Activated naive CD4-positive, alpha-beta T cell treated with anti-CD3 and anti-CD28 coated beads, Interleukin-2, amount 50 U/mL, for 72 hours (primary cell): ENCODE data around the gene ZFYVE27. TPM values are rescaled to one million over a fixed set of nuclear protein-coding genes. Genes with fewer than 3 reads are reported as not detected.
A peak's percentile ranks its signal among the peaks of the same experiment; 100 is the strongest.

Experiments used
- ATAC-seq, 2 donors: fragments of 150-1000 bp; cut with Tn5 transposase; 2 replicates each; pipeline ENCODE4 v1.10.0; 2021; ENCODE audit warnings: mild to moderate bottlenecking in 2 of 2, moderate library complexity in 2 of 2
- DNase-seq, 2 donors: peaks; one replicate each; pipeline ENCODE4 v3.0.0; 2021 to 2022; ENCODE audit warnings: low spot score in 2 of 2
- H3K27ac Mint-ChIP-seq, 2 donors: one replicate each; pipeline ENCODE4 v1.8.0; 2022; ENCODE audit warnings: mild to moderate bottlenecking in 2 of 2, mixed read lengths in 2 of 2
- H3K36me3 Mint-ChIP-seq, 2 donors: one replicate each; pipeline ENCODE4 v1.8.0; 2022; ENCODE audit warnings: mixed read lengths in 2 of 2
- H3K9me3 Mint-ChIP-seq, 2 donors: one replicate each; pipeline ENCODE4 v1.8.0; 2022; ENCODE audit warnings: mixed read lengths in 2 of 2
- total RNA-seq, 2 donors: library from RNA; stranded (reverse); gene quantifications; one replicate each; pipeline ENCODE4 v1.2.3, GENCODE V29; 2022

ZFYVE27 gene
- total RNA-seq, 2 donors from 2014 or later, result 28.0 to 29.3 TPM

- ATAC-seq, result peak; percentile 77 to 82
Measured at GRCh38 chr10:97759158-97759887, 22.4 kb downstream of the ZFYVE27 start.

GRCh38 chr10:97759946-97760345 lies 23.0 kb downstream of the ZFYVE27 start:
- DNase-seq, result no peak
- no peak for ATAC-seq
- Mint-ChIP-seq H3K36me3 (peaks cover 0 to 9% of the 10 kb centered on the region in 2 donors), H3K27ac (peak overlapping the region in 1 of 2 donors; percentile 53), H3K9me3 (no peaks in the 10 kb centered on the region)

More at GRCh38 chr10:97759158-97759887, 22.4 kb downstream of the ZFYVE27 start:
- DNase-seq, result peak in 1 of 2 donors; percentile 61
- H3K9me3 Mint-ChIP-seq, result no peaks in the 10 kb centered on the region
- H3K27ac Mint-ChIP-seq, result no peak overlapping the region
- peaks cover 0 to 14% of the 10 kb centered on the region in 2 donors for H3K36me3 Mint-ChIP-seq

GRCh38 chr10:97760461-97761257 lies 23.7 kb downstream of the ZFYVE27 start:
- Mint-ChIP-seq H3K9me3 (no peaks in the 10 kb centered on the region), H3K27ac (peak overlapping the region in 1 of 2 donors; percentile 53), H3K36me3 (peaks cover 0 to 5% of the 10 kb centered on the region in 2 donors)
- DNase-seq (no peak), ATAC-seq (no peak)

GRCh38 chr10:97761331-97761865 lies 24.5 kb downstream of the ZFYVE27 start:
- ATAC-seq, result no peak
- no peaks in the 10 kb centered on the region for H3K9me3 Mint-ChIP-seq
- peak overlapping the region in 1 of 2 donors; percentile 53 for H3K27ac Mint-ChIP-seq
- DNase-seq, result no peak
- peaks cover 0 to 5% of the 10 kb centered on the region in 2 donors for H3K36me3 Mint-ChIP-seq

GRCh38 chr10:97762056-97762455 lies 25.1 kb downstream of the ZFYVE27 start:
- DNase-seq, result no peak
- no peak for ATAC-seq
- Mint-ChIP-seq H3K27ac (no peak overlapping the region), H3K36me3 (peaks cover 0 to 5% of the 10 kb centered on the region in 2 donors), H3K9me3 (no peaks in the 10 kb centered on the region)

GRCh38 chr10:97762816-97763215 lies 25.9 kb downstream of the ZFYVE27 start:
- Mint-ChIP-seq H3K27ac (no peak overlapping the region), H3K36me3 (peaks cover 0 to 5% of the 10 kb centered on the region in 2 donors), H3K9me3 (no peaks in the 10 kb centered on the region)
- no peak for ATAC-seq
- no peak for DNase-seq

GRCh38 chr10:97763411-97763810 lies 26.5 kb downstream of the ZFYVE27 start:
- no peak for ATAC-seq
- Mint-ChIP-seq H3K36me3 (peaks cover 0 to 5% of the 10 kb centered on the region in 2 donors), H3K27ac (no peak overlapping the region), H3K9me3 (no peaks in the 10 kb centered on the region)
- DNase-seq, result no peak

- no peaks in the 10 kb centered on the region for H3K9me3 Mint-ChIP-seq
- H3K36me3 Mint-ChIP-seq, result peaks cover 0 to 5% of the 10 kb centered on the region in 2 donors
- H3K27ac Mint-ChIP-seq, result no peak overlapping the region
- ATAC-seq, result no peak
- DNase-seq, result no peak
Measured at GRCh38 chr10:97763947-97764346, 27.0 kb downstream of the ZFYVE27 start.

GRCh38 chr10:97764519-97764931 lies 27.6 kb downstream of the ZFYVE27 start:
- peak overlapping the region in 1 of 2 donors; percentile 89 for H3K27ac Mint-ChIP-seq
- H3K36me3 Mint-ChIP-seq, result peaks cover 0 to 5% of the 10 kb centered on the region in 2 donors
- DNase-seq (no peak), ATAC-seq (no peak)
- H3K9me3 Mint-ChIP-seq, result no peaks in the 10 kb centered on the region

- ATAC-seq, result no peak
- H3K27ac Mint-ChIP-seq, result no peak overlapping the region
Measured at GRCh38 chr10:97765201-97765600, 28.3 kb downstream of the ZFYVE27 start.

GRCh38 chr10:97766106-97766810 lies 29.3 kb downstream of the ZFYVE27 start:
- no peak for DNase-seq
- Mint-ChIP-seq H3K27ac (no peak overlapping the region), H3K36me3 (peaks cover 0 to 5% of the 10 kb centered on the region in 2 donors), H3K9me3 (no peaks in the 10 kb centered on the region)
- ATAC-seq, result no peak

More at GRCh38 chr10:97765201-97765600, 28.3 kb downstream of the ZFYVE27 start:
- DNase-seq, result no peak
- H3K36me3 Mint-ChIP-seq, result peaks cover 0 to 5% of the 10 kb centered on the region in 2 donors
- H3K9me3 Mint-ChIP-seq, result no peaks in the 10 kb centered on the region

- no peak for DNase-seq
- no peak for ATAC-seq
- no peaks in the 10 kb centered on the region for H3K9me3 Mint-ChIP-seq
- H3K36me3 Mint-ChIP-seq, result peaks cover 0 to 3% of the 10 kb centered on the region in 2 donors
- no peak overlapping the region for H3K27ac Mint-ChIP-seq
Measured at GRCh38 chr10:97766996-97767924, 30.3 kb downstream of the ZFYVE27 start.

- ATAC-seq (no peak), DNase-seq (no peak)
- Mint-ChIP-seq H3K36me3 (peaks cover 0 to 6% of the 10 kb centered on the region in 2 donors), H3K9me3 (no peaks in the 10 kb centered on the region), H3K27ac (no peak overlapping the region)
Measured at GRCh38 chr10:97768322-97769315, 31.7 kb downstream of the ZFYVE27 start.

- no peaks in the 10 kb centered on the region for H3K9me3 Mint-ChIP-seq
- peaks cover 0 to 6% of the 10 kb centered on the region in 2 donors for H3K36me3 Mint-ChIP-seq
- no peak overlapping the region for H3K27ac Mint-ChIP-seq
- ATAC-seq (no peak), DNase-seq (no peak)
Measured at GRCh38 chr10:97770255-97770654, 33.3 kb downstream of the ZFYVE27 start.
